Activated CD8-positive, alpha-beta T cell treated with anti-CD3 and anti-CD28 coated beads for 36 hours (primary cell): ENCODE results near the gene CORO2A. TPM values are rescaled to one million over a fixed set of nuclear protein-coding genes. Genes with fewer than 3 reads are reported as not detected.

Source experiments
- ATAC-seq: fragments of 200-7000 bp; cut with Tn5 transposase; one replicate; pipeline ENCODE4 v1.10.0; 2021; ENCODE audit warnings: mild to moderate bottlenecking, moderate library complexity
- CTCF ChIA-PET: fragments of 350-600 bp; sonication (Branson Sonifier 250); formaldehyde crosslinking; loops from one replicate; lab custom pipeline; 2021; ENCODE audit warnings: antibody characterized with exemption; lab: Charles Lee
- POLR2A ChIA-PET: fragments of 350-600 bp; sonication (Branson Sonifier 250); formaldehyde crosslinking; loops from one replicate; lab custom pipeline; 2021; ENCODE audit warnings: antibody characterized with exemption; lab: Charles Lee
- DNase-seq: peaks from one replicate; pipeline ENCODE4 v3.0.0-alpha.2; 2020
- H3K27ac Mint-ChIP-seq: one replicate; pipeline ENCODE4 v1.8.0; 2021; ENCODE audit warnings: mild to moderate bottlenecking, mixed read lengths
- H3K27me3 Mint-ChIP-seq: one replicate; pipeline ENCODE4 v1.8.0; 2021; ENCODE audit warnings: mixed read lengths
- H3K36me3 Mint-ChIP-seq: one replicate; pipeline ENCODE4 v1.8.0; 2021; ENCODE audit warnings: low read depth, mixed read lengths
- H3K4me1 Mint-ChIP-seq: one replicate; pipeline ENCODE4 v1.8.0; 2021; ENCODE audit warnings: low read depth, mixed read lengths
- H3K4me3 Mint-ChIP-seq: one replicate; pipeline ENCODE4 v1.8.0; 2021; ENCODE audit warnings: mild to moderate bottlenecking, moderate library complexity, mixed read lengths
- H3K9me3 Mint-ChIP-seq: one replicate; pipeline ENCODE4 v1.8.0; 2021; ENCODE audit warnings: mixed read lengths
- CTCF ChIP-seq: fragments of 200-600 bp; IDR thresholded peaks from one replicate; pipeline ENCODE4 v1.8.0; 2022; ENCODE audit warnings: antibody characterized with exemption, mild to moderate bottlenecking
- intact Hi-C: fragments of 100-400 bp; cut with micrococcal nuclease; formaldehyde crosslinking; loops from one replicate; pipeline ENCODE4 v1.10.0; 2022
- total RNA-seq, 2 experiments: library from RNA; stranded (reverse); gene quantifications; one replicate each; pipeline ENCODE4 v1.2.3, GENCODE V29; 2021

CORO2A gene
- total RNA-seq, 2 experiments from 2014 or later = 12.2 to 13.4 TPM

GRCh38 chr9:98087420-98088354 lies 104.8 kb downstream of the CORO2A start:
- Mint-ChIP-seq H3K9me3 (no peaks in the 10 kb centered on the region), H3K27ac (no peak overlapping the region), H3K36me3 (peaks cover 37% of the 10 kb centered on the region), H3K27me3 (no peaks in the 10 kb centered on the region), H3K4me3 (no peak overlapping the region), H3K4me1 (peaks cover 13% of the 10 kb centered on the region)
- TF ChIP-seq CTCF = no peak
- POLR2A ChIA-PET = interaction anchor here (1.5 to 1.6 kb wide), 2 partner anchors 11 to 31 kb away, joined by 3 to 5 read pairs; no protein-coding TSS in a partner anchor
- intact Hi-C loops = no loop called here
- DNase-seq = peak; percentile 27
- CTCF ChIA-PET = interaction anchor here (1.0 to 3.6 kb wide), 4 partner anchors 10 to 106 kb away, joined by 3 to 19 read pairs (median 4); no protein-coding TSS in a partner anchor
- peak; percentile 51 for ATAC-seq

GRCh38 chr9:98086461-98086860 lies 106.0 kb downstream of the CORO2A start:
- intact Hi-C loops = no loop called here
- TF ChIP-seq CTCF = no peak
- peaks cover 43% of the 10 kb centered on the region for H3K36me3 Mint-ChIP-seq
- H3K4me1 Mint-ChIP-seq = peaks cover 25% of the 10 kb centered on the region
- POLR2A ChIA-PET = interaction anchor here (1.3 to 2.6 kb wide), 3 partner anchors 10 to 31 kb away, joined by 5 to 7 read pairs (median 5); partner anchors contain the start of gene TRIM14
- ATAC-seq = no peak
- no peak for DNase-seq
- peak overlapping the region; percentile 65 for H3K27ac Mint-ChIP-seq
- H3K9me3 Mint-ChIP-seq = no peaks in the 10 kb centered on the region
- CTCF ChIA-PET = interaction anchor here (1.0 to 1.2 kb wide), 2 partner anchors 11 to 12 kb away, joined by 3 read pairs; no protein-coding TSS in a partner anchor
- H3K4me3 Mint-ChIP-seq = no peak overlapping the region
- H3K27me3 Mint-ChIP-seq = no peaks in the 10 kb centered on the region

GRCh38 chr9:98085944-98086343 lies 106.5 kb downstream of the CORO2A start:
- no peak for DNase-seq
- Mint-ChIP-seq H3K36me3 (peaks cover 47% of the 10 kb centered on the region), H3K27me3 (no peaks in the 10 kb centered on the region), H3K27ac (peak overlapping the region; percentile 65), H3K4me1 (peaks cover 30% of the 10 kb centered on the region), H3K4me3 (no peak overlapping the region), H3K9me3 (no peaks in the 10 kb centered on the region)
- no peak for ATAC-seq
- no peak for TF ChIP-seq CTCF
- ChIA-PET CTCF (interaction anchor here (1.0 to 1.2 kb wide), 2 partner anchors 11 to 12 kb away, joined by 3 read pairs; no protein-coding TSS in a partner anchor), POLR2A (interaction anchor here (1.3 to 2.6 kb wide), 3 partner anchors 9 to 32 kb away, joined by 5 to 7 read pairs (median 5); partner anchors contain the start of gene TRIM14)
- intact Hi-C loops = no loop called here

- ChIA-PET CTCF (interaction anchor here (1.1 to 1.8 kb wide), 2 partner anchors 9 to 10 kb away, joined by 4 to 7 read pairs; no protein-coding TSS in a partner anchor), POLR2A (interaction anchor here (1.0 to 2.6 kb wide), 4 partner anchors 11 to 33 kb away, joined by 3 to 7 read pairs (median 6); partner anchors contain the start of gene TRIM14)
- ATAC-seq = no peak
- no peaks in the 10 kb centered on the region for H3K9me3 Mint-ChIP-seq
- H3K4me3 Mint-ChIP-seq = no peak overlapping the region
- H3K4me1 Mint-ChIP-seq = peaks cover 33% of the 10 kb centered on the region
- intact Hi-C loops = no loop called here
- peak overlapping the region; percentile 39 for H3K27ac Mint-ChIP-seq
- no peaks in the 10 kb centered on the region for H3K27me3 Mint-ChIP-seq
- TF ChIP-seq CTCF = no peak
- H3K36me3 Mint-ChIP-seq = peaks cover 50% of the 10 kb centered on the region
- DNase-seq = no peak
These were observed 107.4 kb downstream of the CORO2A start for GRCh38 chr9:98085058-98085457.
